Measurements from ENCODE around the gene UNC5CL. TPM values are rescaled to one million over a fixed set of nuclear protein-coding genes. Genes with fewer than 3 reads are reported as not detected.

The UNC5CL gene
- total RNA-seq, 1 donor from 2014 or later = 0.25 TPM

- H3K36me3 Mint-ChIP-seq (ENCODE audit: low read depth) = no peaks in the 10 kb centered on the region
- no peaks in the 10 kb centered on the region for H3K27me3 Mint-ChIP-seq (ENCODE audit: low read depth)
- no peak for TF ChIP-seq CTCF (IDR thresholded peaks at IDR 0.05)
- DNase-seq (ENCODE audit: low spot score) = no peak
- no peaks in the 10 kb centered on the region for H3K9me3 Mint-ChIP-seq (ENCODE audit: low read depth)
- no peak overlapping the region for H3K27ac Mint-ChIP-seq (ENCODE audit: unreplicated experiment)
- H3K4me1 Mint-ChIP-seq (ENCODE audit: low read depth) = peaks cover 18% of the 10 kb centered on the region
- no peak overlapping the region for H3K4me3 Mint-ChIP-seq (ENCODE audit: unreplicated experiment)
Measured at GRCh38 chr6:41062056-41062455, 23.0 kb upstream of the UNC5CL start.

GRCh38 chr6:41061196-41061726 is 22.2 kb upstream of the UNC5CL start:
- Mint-ChIP-seq H3K9me3 (ENCODE audit: low read depth) (no peaks in the 10 kb centered on the region), H3K27me3 (ENCODE audit: low read depth) (no peaks in the 10 kb centered on the region), H3K4me1 (ENCODE audit: low read depth) (peaks cover 12% of the 10 kb centered on the region), H3K4me3 (ENCODE audit: unreplicated experiment) (no peak overlapping the region), H3K27ac (ENCODE audit: unreplicated experiment) (peak overlapping the region; percentile 59), H3K36me3 (ENCODE audit: low read depth) (no peaks in the 10 kb centered on the region)
- TF ChIP-seq CTCF (IDR thresholded peaks at IDR 0.05) = no peak
- no peak for DNase-seq (ENCODE audit: low spot score)

GRCh38 chr6:41059556-41059955 is 20.5 kb upstream of the UNC5CL start:
- Mint-ChIP-seq H3K4me1 (ENCODE audit: low read depth) (peaks cover 23% of the 10 kb centered on the region), H3K36me3 (ENCODE audit: low read depth) (no peaks in the 10 kb centered on the region), H3K4me3 (ENCODE audit: unreplicated experiment) (no peak overlapping the region), H3K27ac (ENCODE audit: unreplicated experiment) (no peak overlapping the region), H3K27me3 (ENCODE audit: low read depth) (no peaks in the 10 kb centered on the region), H3K9me3 (ENCODE audit: low read depth) (no peaks in the 10 kb centered on the region)
- no peak for DNase-seq (ENCODE audit: low spot score)
- TF ChIP-seq CTCF (IDR thresholded peaks at IDR 0.05) = no peak

- DNase-seq (ENCODE audit: low spot score) = no peak
- Mint-ChIP-seq H3K27me3 (ENCODE audit: low read depth) (no peaks in the 10 kb centered on the region), H3K4me3 (ENCODE audit: unreplicated experiment) (no peak overlapping the region), H3K9me3 (ENCODE audit: low read depth) (no peaks in the 10 kb centered on the region), H3K4me1 (ENCODE audit: low read depth) (peaks cover 23% of the 10 kb centered on the region), H3K27ac (ENCODE audit: unreplicated experiment) (no peak overlapping the region), H3K36me3 (ENCODE audit: low read depth) (no peaks in the 10 kb centered on the region)
- TF ChIP-seq CTCF (IDR thresholded peaks at IDR 0.05) = no peak
Measured at GRCh38 chr6:41058783-41059181, 19.8 kb upstream of the UNC5CL start.

- no peak for TF ChIP-seq CTCF (IDR thresholded peaks at IDR 0.05)
- peaks cover 26% of the 10 kb centered on the region for H3K4me1 Mint-ChIP-seq (ENCODE audit: low read depth)
- no peak overlapping the region for H3K4me3 Mint-ChIP-seq (ENCODE audit: unreplicated experiment)
- no peak for DNase-seq (ENCODE audit: low spot score)
- H3K27me3 Mint-ChIP-seq (ENCODE audit: low read depth) = no peaks in the 10 kb centered on the region
- no peaks in the 10 kb centered on the region for H3K9me3 Mint-ChIP-seq (ENCODE audit: low read depth)
- no peaks in the 10 kb centered on the region for H3K36me3 Mint-ChIP-seq (ENCODE audit: low read depth)
- H3K27ac Mint-ChIP-seq (ENCODE audit: unreplicated experiment) = no peak overlapping the region
Measured at GRCh38 chr6:41056768-41057490, 17.9 kb upstream of the UNC5CL start.
